Smooth muscle cell (in vitro differentiated cells): ENCODE data around the gene KIF5B. TPM values are rescaled to one million over a fixed set of nuclear protein-coding genes. Genes with fewer than 3 reads are reported as not detected.

Experiments
- DNase-seq: peaks from one replicate; lab custom pipeline; 2025; ENCODE audit not compliant: unreplicated experiment; lab: John Stamatoyannopoulos, UW
- H2AFZ ChIP-seq: fragments of 200-600 bp; sonication (generic); 2 replicates; pipeline ENCODE4 v1.6.0; 2016; ENCODE audit warnings: antibody characterized with exemption, low read depth, mild to moderate bottlenecking
- H3F3A ChIP-seq: fragments of 200-600 bp; sonication (generic); 2 replicates; pipeline ENCODE4 v1.6.0; 2017; ENCODE audit warnings: antibody characterized with exemption, low read depth
- H3K27ac ChIP-seq: fragments of 200-600 bp; sonication (generic); 2 replicates; pipeline ENCODE4 v1.5.1; 2016; ENCODE audit warnings: low read depth, mild to moderate bottlenecking
- H3K27me3 ChIP-seq: fragments of 200-600 bp; sonication (generic); 2 replicates; pipeline ENCODE4 v1.6.1; 2016; ENCODE audit warnings: low read depth, mild to moderate bottlenecking
- H3K36me3 ChIP-seq: fragments of 200-600 bp; sonication (generic); 2 replicates; pipeline ENCODE4 v1.5.1; 2016; ENCODE audit warnings: low read depth
- H3K4me1 ChIP-seq: fragments of 200-600 bp; sonication (generic); 2 replicates; pipeline ENCODE4 v1.5.1; 2016; ENCODE audit warnings: low read depth
- H3K4me2 ChIP-seq: fragments of 200-600 bp; sonication (generic); 2 replicates; pipeline ENCODE4 v1.6.0; 2016; ENCODE audit warnings: mild to moderate bottlenecking
- H3K4me3 ChIP-seq: fragments of 200-600 bp; sonication (generic); 2 replicates; pipeline ENCODE4 v1.5.1; 2016; ENCODE audit warnings: mild to moderate bottlenecking
- H3K79me2 ChIP-seq: fragments of 200-600 bp; sonication (generic); 2 replicates; pipeline ENCODE4 v1.6.0; 2016; ENCODE audit warnings: low read depth, mild to moderate bottlenecking
- H3K9ac ChIP-seq: fragments of 200-600 bp; sonication (generic); 2 replicates; pipeline ENCODE4 v1.6.0; 2016; ENCODE audit warnings: low read depth
- H3K9me3 ChIP-seq: fragments of 200-600 bp; sonication (generic); replicated peaks from 2 replicates; pipeline ENCODE4 v1.5.1; 2016; ENCODE audit warnings: low read depth
- H4K20me1 ChIP-seq: fragments of 200-600 bp; sonication (generic); 2 replicates; pipeline ENCODE4 v1.6.0; 2016; ENCODE audit warnings: low read depth
- CTCF ChIP-seq: fragments of 200-600 bp; sonication (generic); IDR thresholded peaks from 2 replicates; pipeline ENCODE4 v1.5.1; 2017; ENCODE audit warnings: borderline replicate concordance, mild to moderate bottlenecking, antibody characterized with exemption; ENCODE audit not compliant: insufficient read depth, poor library complexity, severe bottlenecking
- WGBS: methylation state at CpG from one replicate; pipeline ENCODE4 v1.1.7; 2016; ENCODE audit warnings: low lambda C conversion rate; 5-methylcytosine and 5-hydroxymethylcytosine counted together
- polyA plus RNA-seq: library from polyadenylated mRNA; unstranded; fragments of >200 nt; fragmentation: Nextera tagmentation; extraction: Ambion mirVana; gene quantifications from 2 replicates; pipeline ENCODE4 v1.2.1, GENCODE V29; 2016
- total RNA-seq: library from RNA; depleted of rRNA; stranded (reverse); fragments of >200 nt; gene quantifications from 2 replicates; pipeline ENCODE4 v1.2.3, GENCODE V29; 2014

The KIF5B gene
- total and polyA plus RNA-seq, 2 experiments from 2014 or later: 74.2 to 164 TPM

DNA sequence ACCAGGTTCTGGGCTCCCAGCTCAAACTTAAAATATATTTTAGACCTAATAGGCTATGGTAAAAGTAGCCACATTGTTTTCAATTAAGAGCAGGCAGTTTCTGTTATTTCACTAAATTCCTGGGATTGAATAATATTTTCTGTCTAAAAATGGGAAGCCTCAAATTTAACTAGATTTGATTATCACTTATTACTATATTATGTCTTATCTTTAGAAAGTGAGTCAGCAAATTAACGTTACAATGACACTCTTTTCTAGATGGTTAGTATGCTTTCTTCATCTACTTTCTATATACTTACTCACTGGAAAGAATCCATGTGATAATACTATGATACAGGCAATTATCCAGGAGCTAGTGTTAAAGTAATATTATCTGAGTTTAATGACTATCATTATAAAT lies 27.5 kb downstream of the KIF5B start:
- H3K4me1 ChIP-seq: no peaks in the 10 kb centered on the region
- no peak for TF ChIP-seq CTCF
- peaks cover 83% of the 10 kb centered on the region for H4K20me1 ChIP-seq
- no peak overlapping the region for H3K27ac ChIP-seq
- no peak for DNase-seq
- no peak overlapping the region for H3K9ac ChIP-seq
- H3F3A ChIP-seq: no peaks in the 10 kb centered on the region
- H2AFZ ChIP-seq: no peak overlapping the region
- H3K36me3 ChIP-seq: peaks cover 59% of the 10 kb centered on the region
- WGBS: 36% methylated on average over 1 of the region's 1 CpG
- H3K27me3 ChIP-seq: no peaks in the 10 kb centered on the region
- no peaks in the 10 kb centered on the region for H3K9me3 ChIP-seq
- no peak overlapping the region for H3K4me2 ChIP-seq
- H3K4me3 ChIP-seq: no peak overlapping the region
- peaks cover 52% of the 10 kb centered on the region for H3K79me2 ChIP-seq

DNA sequence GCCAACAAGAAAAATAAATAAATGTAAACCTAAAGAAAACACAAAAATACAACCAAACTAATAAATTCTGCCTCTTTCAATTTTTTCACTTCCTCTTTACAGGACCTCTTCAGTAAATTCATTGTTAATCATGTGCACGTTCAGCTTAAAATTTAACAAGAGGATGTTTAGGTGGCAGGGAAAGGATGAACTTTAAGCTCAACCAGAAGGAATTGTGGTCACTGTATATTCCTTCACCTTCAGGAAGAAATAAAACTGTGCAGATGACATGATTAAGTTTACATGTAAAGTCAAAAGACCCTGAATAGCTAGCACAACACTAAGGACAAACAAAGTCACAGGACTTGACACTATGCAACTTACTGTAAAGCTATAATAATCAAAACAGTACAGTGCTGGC lies 33.0 kb downstream of the KIF5B start:
- H3K27me3 ChIP-seq: no peaks in the 10 kb centered on the region
- H4K20me1 ChIP-seq: peaks cover 60% of the 10 kb centered on the region
- DNase-seq: no peak
- H3K4me1 ChIP-seq: no peaks in the 10 kb centered on the region
- H3K9me3 ChIP-seq: no peaks in the 10 kb centered on the region
- WGBS: 86% methylated on average over 1 of the region's 1 CpG
- no peak overlapping the region for H3K27ac ChIP-seq
- peaks cover 57% of the 10 kb centered on the region for H3K79me2 ChIP-seq
- peaks cover 66% of the 10 kb centered on the region for H3K36me3 ChIP-seq
- H3K4me2 ChIP-seq: no peak overlapping the region
- no peak overlapping the region for H3K9ac ChIP-seq
- TF ChIP-seq CTCF: no peak
- H3K4me3 ChIP-seq: no peak overlapping the region
- H2AFZ ChIP-seq: no peak overlapping the region
- H3F3A ChIP-seq: peaks cover 20% of the 10 kb centered on the region

GRCh38 chr10:32017044-32017443 lies 39.2 kb downstream of the KIF5B start:
- Histone ChIP-seq H3K9me3 (no peaks in the 10 kb centered on the region), H3K36me3 (peaks cover 78% of the 10 kb centered on the region), H3K27me3 (no peaks in the 10 kb centered on the region), H3K79me2 (peaks cover 49% of the 10 kb centered on the region), H3K4me1 (no peaks in the 10 kb centered on the region), H3K4me3 (no peak overlapping the region), H3F3A (peaks cover 41% of the 10 kb centered on the region), H3K9ac (no peak overlapping the region), H4K20me1 (peaks cover 49% of the 10 kb centered on the region), H3K27ac (no peak overlapping the region), H3K4me2 (no peak overlapping the region), H2AFZ (no peak overlapping the region)
- no peak for DNase-seq
- no peak for TF ChIP-seq CTCF
- WGBS: 95% methylated on average over 11 of the region's 11 CpGs

- no peaks in the 10 kb centered on the region for H3K27me3 ChIP-seq
- H3K4me2 ChIP-seq: no peak overlapping the region
- no peak overlapping the region for H3K4me3 ChIP-seq
- H4K20me1 ChIP-seq: peaks cover 64% of the 10 kb centered on the region
- H3K27ac ChIP-seq: no peak overlapping the region
- H3F3A ChIP-seq: peaks cover 46% of the 10 kb centered on the region
- 98% methylated on average over 5 of the region's 5 CpGs for WGBS
- no peak overlapping the region for H3K9ac ChIP-seq
- H2AFZ ChIP-seq: no peak overlapping the region
- no peak for DNase-seq
- TF ChIP-seq CTCF: no peak
- H3K79me2 ChIP-seq: peaks cover 47% of the 10 kb centered on the region
- peaks cover 78% of the 10 kb centered on the region for H3K36me3 ChIP-seq
- H3K4me1 ChIP-seq: no peaks in the 10 kb centered on the region
- H3K9me3 ChIP-seq: no peaks in the 10 kb centered on the region
These were observed 40.8 kb downstream of the KIF5B start for GRCh38 chr10:32015386-32015785.
